Thyroid gland (tissue), 4 donors: ENCODE measurements around the gene ARNT2.

Experiments used
- CTCF ChIP-seq, 6 experiments: fragments of 200-600 bp in 3 of 6; fragments of 450-650 bp in 3 of 6; sonication (generic) in 3 of 6; IDR thresholded peaks; one replicate each; pipeline ENCODE4 v1.5.1; 2016 to 2019; ENCODE audit warnings: antibody characterized with exemption in 6 of 6, mild to moderate bottlenecking in 2 of 6, inconsistent platforms in 1 of 6, moderate library complexity in 1 of 6
- POLR2A ChIP-seq, 2 donors: fragments of 450-650 bp; IDR thresholded peaks; one replicate each; pipeline ENCODE4 v1.6.1; 2017; ENCODE audit warnings: antibody characterized with exemption in 2 of 2, mild to moderate bottlenecking in 2 of 2, moderate library complexity in 1 of 2

GRCh38 chr15:80424381-80424780 lies 20.2 kb downstream of the ARNT2 start:
- TF ChIP-seq CTCF (IDR thresholded peaks at IDR 0.05) (no peak), POLR2A (IDR thresholded peaks at IDR 0.05) (no peak)
